Right lobe of liver (tissue), 4 donors: ENCODE results near the gene XPOT.

Source experiments
- CTCF ChIP-seq, 4 donors: fragments of 200-600 bp in 3 of 4; fragments of 450-650 bp in 1 of 4; IDR thresholded peaks; one replicate each; pipeline versions ENCODE4 v1.5.1 to v1.8.0; 2016 to 2022; ENCODE audit warnings: antibody characterized with exemption in 4 of 4, mild to moderate bottlenecking in 2 of 4
- POLR2A ChIP-seq: fragments of 450-650 bp; IDR thresholded peaks from one replicate; pipeline ENCODE4 v1.6.1; 2017; ENCODE audit warnings: antibody characterized with exemption, mild to moderate bottlenecking
- donor health status: DM: no; HTN: no; CAD: no.
- donor health status: DM: no; HTN: no; CAD: no.
- donor health status: DM: no; HTN: yes; CAD: no.

- TF ChIP-seq CTCF (IDR thresholded peaks at IDR 0.05) (no peak), POLR2A (no peak)
These were observed 42.1 kb downstream of the XPOT start for GRCh38 chr12:64446295-64446694.
